ENCODE results near the gene DCAF5.
"Not testable (repeated sequence)": the region's sequence is repeated elsewhere in the genome, so short reads cannot be mapped to it uniquely, and the experiment has no call there.

DCAF5 gene

DNA sequence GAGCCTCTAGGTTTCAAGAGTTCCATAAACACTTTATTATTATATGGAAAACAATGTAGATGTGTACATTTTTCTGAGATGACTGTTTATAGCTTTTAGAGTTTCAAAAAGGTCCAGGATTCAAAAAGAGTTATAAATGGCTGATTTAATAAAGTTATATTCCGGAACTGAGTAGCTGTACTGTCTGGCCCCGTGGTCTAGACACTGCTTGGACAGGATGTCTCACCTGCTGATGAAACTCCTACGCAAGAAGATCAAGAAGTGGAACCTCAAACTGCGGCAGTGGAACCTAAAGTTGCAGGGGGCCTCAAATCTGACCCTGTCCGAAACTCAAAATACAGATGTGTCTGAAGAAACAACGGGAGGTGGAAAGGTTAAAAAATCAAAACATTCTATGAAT, 69.7 kb downstream of the DCAF5 start:
- no peak for DNase-seq
- in situ Hi-C loops (cut with MboI; ENCODE audit: low pct_unique_long_range_greater_than_20kb, low sequenced_read_pairs) = loop anchor here (25.0 kb wide), 1 partner anchor 171 kb away; no protein-coding TSS in a partner anchor

GRCh38 chr14:69081271-69081670, 71.6 kb downstream of the DCAF5 start:
- DNase-seq = no peak
- in situ Hi-C loops (cut with MboI; ENCODE audit: low pct_unique_long_range_greater_than_20kb, low sequenced_read_pairs) = loop anchor here (25.0 kb wide), 1 partner anchor 169 kb away; no protein-coding TSS in a partner anchor

GRCh38 chr14:69079747-69080146, 73.2 kb downstream of the DCAF5 start:
- no peak for DNase-seq

DNA sequence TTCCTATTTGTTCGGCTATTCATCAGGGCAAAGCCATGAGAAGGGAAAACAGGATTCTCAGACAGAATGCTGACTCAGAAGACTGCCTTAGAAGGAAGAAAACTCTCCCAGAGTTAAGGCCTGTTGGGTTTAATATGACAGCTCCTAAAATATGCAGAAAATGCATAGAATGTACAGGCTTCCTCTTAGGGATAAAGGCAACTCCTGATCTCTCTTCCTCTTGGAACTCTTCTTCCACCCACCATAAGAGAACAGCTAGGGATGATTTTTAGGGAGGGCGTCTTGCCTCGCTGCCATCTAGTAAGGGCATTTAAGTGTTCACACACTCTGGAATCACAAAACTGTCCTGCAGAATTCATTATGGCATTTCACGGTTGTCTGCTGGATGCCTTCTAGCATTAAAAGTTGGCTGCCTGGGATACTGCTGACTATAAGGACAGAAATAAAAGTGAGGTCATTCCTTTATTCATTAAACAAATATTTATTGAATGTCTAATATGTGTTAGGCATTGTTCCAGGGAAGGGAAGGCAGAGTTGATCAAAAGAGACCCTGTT, 73.7 kb downstream of the DCAF5 start:
- DNase-seq = no peak
- in situ Hi-C loops (cut with MboI; ENCODE audit: low pct_unique_long_range_greater_than_20kb, low sequenced_read_pairs) = loop anchor here (25.0 kb wide), 1 partner anchor 167 kb away; no protein-coding TSS in a partner anchor

More at GRCh38 chr14:69079747-69080146, 73.2 kb downstream of the DCAF5 start:
- in situ Hi-C loops (cut with MboI; ENCODE audit: low pct_unique_long_range_greater_than_20kb, low sequenced_read_pairs) = loop anchor here (25.0 kb wide), 1 partner anchor 167 kb away; no protein-coding TSS in a partner anchor

GRCh38 chr14:69077841-69078240, 75.1 kb downstream of the DCAF5 start:
- in situ Hi-C loops (cut with MboI; ENCODE audit: low pct_unique_long_range_greater_than_20kb, low sequenced_read_pairs) = loop anchor here (25.0 kb wide), 1 partner anchor 166 kb away; no protein-coding TSS in a partner anchor
- no peak for DNase-seq

GRCh38 chr14:69077185-69077584, 75.7 kb downstream of the DCAF5 start:
- in situ Hi-C loops (cut with MboI; ENCODE audit: low pct_unique_long_range_greater_than_20kb, low sequenced_read_pairs) = loop anchor here (25.0 kb wide), 1 partner anchor 165 kb away; no protein-coding TSS in a partner anchor
- DNase-seq = not testable (repeated sequence)

- in situ Hi-C loops (cut with MboI; ENCODE audit: low pct_unique_long_range_greater_than_20kb, low sequenced_read_pairs) = loop anchor here (25.0 kb wide), 1 partner anchor 164 kb away; no protein-coding TSS in a partner anchor
- no peak for DNase-seq
These were observed 76.6 kb downstream of the DCAF5 start for GRCh38 chr14:69076341-69076740.

GRCh38 chr14:69073915-69074314, 79.0 kb downstream of the DCAF5 start:
- in situ Hi-C loops (cut with MboI; ENCODE audit: low pct_unique_long_range_greater_than_20kb, low sequenced_read_pairs) = no loop called here
- DNase-seq = no peak

- in situ Hi-C loops (cut with MboI; ENCODE audit: low pct_unique_long_range_greater_than_20kb, low sequenced_read_pairs) = no loop called here
- DNase-seq = no peak
These were observed 79.5 kb downstream of the DCAF5 start for GRCh38 chr14:69073429-69073828.

- in situ Hi-C loops (cut with MboI; ENCODE audit: low pct_unique_long_range_greater_than_20kb, low sequenced_read_pairs) = no loop called here
- DNase-seq = no peak
These were observed 80.3 kb downstream of the DCAF5 start for GRCh38 chr14:69072584-69072983.

GRCh38 chr14:69068744-69069421, 84.0 kb downstream of the DCAF5 start:
- DNase-seq = no peak
- in situ Hi-C loops (cut with MboI; ENCODE audit: low pct_unique_long_range_greater_than_20kb, low sequenced_read_pairs) = no loop called here

DNA sequence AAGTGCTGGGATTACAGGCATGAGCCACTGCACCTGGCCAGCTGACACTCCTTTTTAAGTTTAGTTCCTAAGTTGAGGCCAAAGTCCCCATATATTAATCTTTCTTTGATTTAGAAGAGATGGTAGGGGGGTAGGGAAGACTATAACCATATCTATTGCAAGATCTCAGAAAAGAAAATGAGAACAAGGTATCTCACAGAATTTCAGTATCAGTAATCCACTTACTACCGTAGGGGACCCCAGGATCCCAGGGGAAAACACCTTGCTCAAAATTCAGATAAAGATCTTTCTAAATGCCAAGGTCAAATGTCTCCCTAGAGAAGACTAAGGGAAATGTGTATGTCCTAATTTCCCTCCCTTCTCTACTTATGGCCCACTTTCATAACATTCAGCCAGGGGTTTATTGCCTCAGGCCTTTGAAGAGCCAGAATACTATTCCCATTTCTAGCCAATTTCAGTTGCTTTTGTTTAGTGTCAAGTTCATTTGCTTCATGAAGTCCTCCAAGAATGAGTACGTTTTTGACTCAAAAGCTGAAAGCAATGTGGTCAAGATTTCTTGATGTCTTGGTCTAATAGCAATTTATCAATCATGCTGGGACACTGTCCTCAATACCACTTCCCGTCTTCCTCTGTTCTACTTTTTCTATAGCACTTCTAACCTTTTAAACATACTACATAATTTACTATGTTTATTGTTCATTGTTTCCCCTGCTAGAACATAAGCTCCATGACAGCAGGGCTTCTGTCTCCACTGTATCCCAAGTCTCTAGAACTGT, 86.3 kb downstream of the DCAF5 start:
- in situ Hi-C loops (cut with MboI; ENCODE audit: low pct_unique_long_range_greater_than_20kb, low sequenced_read_pairs) = no loop called here
- DNase-seq = no peak

DNA sequence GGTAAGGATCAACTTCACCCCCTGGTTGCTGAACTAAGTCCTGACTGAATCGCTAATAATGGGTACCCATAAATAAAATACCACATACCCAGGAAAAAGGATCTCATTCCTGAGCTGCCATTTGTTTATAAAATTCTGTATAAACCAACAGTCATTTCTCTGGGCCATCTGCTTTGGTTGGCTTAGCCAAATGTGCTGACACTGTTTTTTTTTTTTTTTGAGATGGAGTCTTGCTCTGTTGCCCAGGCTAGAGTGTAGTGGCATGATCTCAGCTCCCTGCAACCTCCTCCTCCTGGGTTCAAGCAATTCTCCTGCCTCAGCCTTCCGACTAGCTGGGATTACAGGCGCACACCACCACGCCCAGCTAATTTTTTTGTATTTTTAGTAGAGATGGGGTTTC, 87.0 kb downstream of the DCAF5 start:
- in situ Hi-C loops (cut with MboI; ENCODE audit: low pct_unique_long_range_greater_than_20kb, low sequenced_read_pairs); DNase-seq: not testable (repeated sequence)

DNA sequence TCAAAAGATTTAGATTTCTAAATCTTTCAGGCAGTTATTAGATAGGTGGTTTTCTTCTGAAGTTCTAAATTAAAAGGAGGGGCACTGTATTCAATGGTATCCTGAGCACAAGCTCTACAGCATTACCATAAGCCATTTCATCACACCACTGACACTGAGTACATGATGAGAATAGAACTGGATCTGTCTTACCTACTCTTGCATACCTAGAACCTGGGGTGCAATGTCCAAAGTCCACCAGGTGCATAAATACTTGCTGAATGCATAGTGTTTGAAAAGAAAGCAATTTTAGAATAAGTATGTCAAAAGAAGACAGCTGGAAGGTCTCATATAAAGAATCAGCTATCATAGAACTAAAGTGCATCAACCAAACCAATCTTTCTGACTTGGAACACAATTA, 88.3 kb downstream of the DCAF5 start:
- DNase-seq = no peak
- in situ Hi-C loops (cut with MboI; ENCODE audit: low pct_unique_long_range_greater_than_20kb, low sequenced_read_pairs) = no loop called here

GRCh38 chr14:69059658-69060623, 93.0 kb downstream of the DCAF5 start:
- in situ Hi-C loops (cut with MboI; ENCODE audit: low pct_unique_long_range_greater_than_20kb, low sequenced_read_pairs) = no loop called here
- DNase-seq = no peak

- in situ Hi-C loops (cut with MboI; ENCODE audit: low pct_unique_long_range_greater_than_20kb, low sequenced_read_pairs) = no loop called here
These were observed 96.7 kb downstream of the DCAF5 start for GRCh38 chr14:69055999-69056788.

GRCh38 chr14:69055125-69055524, 97.8 kb downstream of the DCAF5 start:
- no peak for DNase-seq
- in situ Hi-C loops (cut with MboI; ENCODE audit: low pct_unique_long_range_greater_than_20kb, low sequenced_read_pairs) = no loop called here

More at GRCh38 chr14:69055999-69056788, 96.7 kb downstream of the DCAF5 start:
- no peak for DNase-seq

DNA sequence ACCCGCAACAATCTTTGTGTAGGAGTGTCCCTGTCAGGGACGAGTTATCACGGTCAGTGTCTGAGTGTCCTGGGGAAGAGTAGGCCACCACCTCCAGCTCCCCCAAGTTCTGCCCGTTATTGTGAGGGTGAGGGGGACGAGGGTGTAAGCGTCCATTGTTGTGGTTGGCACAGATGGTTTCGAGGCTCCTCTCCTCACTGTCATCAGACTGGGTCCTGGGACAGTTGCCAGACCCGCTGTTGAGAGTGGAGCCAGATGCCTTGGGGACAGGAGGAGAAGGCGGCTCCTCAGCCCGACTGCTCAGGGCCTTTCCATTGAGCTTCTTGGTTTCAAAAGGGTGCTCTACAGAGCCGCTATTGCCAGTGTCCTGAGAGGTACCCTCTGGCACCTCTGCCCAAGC, 98.9 kb downstream of the DCAF5 start:
- in situ Hi-C loops (cut with MboI; ENCODE audit: low pct_unique_long_range_greater_than_20kb, low sequenced_read_pairs) = no loop called here
- no peak for DNase-seq
